Liver (tissue), 9 donors: Measurements from ENCODE around the gene CCR6. TPM values are rescaled to one million over a fixed set of nuclear protein-coding genes. Genes with fewer than 3 reads are reported as not detected.

ENCODE experiments used
- DNase-seq: peaks from one replicate; pipeline ENCODE4 v3.0.0-alpha.2; 2017; ENCODE audit warnings: low spot score
- H3K27ac ChIP-seq, 2 donors: one replicate each; pipeline ENCODE4 v1.7.0; 2013; ENCODE audit warnings: inconsistent platforms in 2 of 2, low read length in 2 of 2, control low read depth in 1 of 2, low read depth in 1 of 2, mild to moderate bottlenecking in 1 of 2
- H3K27me3 ChIP-seq, 4 donors: one replicate each; pipeline versions ENCODE4 v1.6.1 to v1.7.0; 2013; ENCODE audit warnings: low read length in 3 of 4, inconsistent platforms in 1 of 4, mild to moderate bottlenecking in 1 of 4, moderate library complexity in 1 of 4; ENCODE audit not compliant: control insufficient read depth in 4 of 4, insufficient read depth in 4 of 4
- H3K36me3 ChIP-seq, 4 donors: one replicate each; pipeline versions ENCODE4 v1.6.1 to v1.7.0; 2013; ENCODE audit warnings: low read length in 3 of 4, mild to moderate bottlenecking in 3 of 4, low read depth in 1 of 4, moderate library complexity in 1 of 4; ENCODE audit not compliant: control insufficient read depth in 4 of 4, insufficient read depth in 3 of 4
- H3K4me1 ChIP-seq, 4 donors: one replicate each; pipeline versions ENCODE4 v1.6.1 to v1.7.0; 2013; ENCODE audit warnings: low read length in 3 of 4, mild to moderate bottlenecking in 3 of 4, moderate library complexity in 1 of 4; ENCODE audit not compliant: control insufficient read depth in 4 of 4, insufficient read depth in 4 of 4
- H3K4me3 ChIP-seq, 3 donors: one replicate each; pipeline versions ENCODE4 v1.6.1 to v1.7.0; 2013; ENCODE audit warnings: low read length in 3 of 3, control low read depth in 1 of 3, low read depth in 1 of 3, mild to moderate bottlenecking in 1 of 3
- H3K9ac ChIP-seq, 2 donors: one replicate each; pipeline ENCODE4 v1.7.0; 2013; ENCODE audit warnings: low read length in 2 of 2, mild to moderate bottlenecking in 2 of 2, moderate library complexity in 2 of 2, control low read depth in 1 of 2, low read depth in 1 of 2
- H3K9me3 ChIP-seq, 4 donors: one replicate each; pipeline versions ENCODE4 v1.6.1 to v1.7.0; 2013; ENCODE audit warnings: low read length in 3 of 4; ENCODE audit not compliant: control insufficient read depth in 4 of 4
- EGR1 ChIP-seq, 2 donors: IDR thresholded peaks; 2 replicates each; pipeline ENCODE4 v1.6.1; 2016 to 2018; ENCODE audit warnings: antibody characterized with exemption in 2 of 2, low read depth in 2 of 2
- FOXA1 ChIP-seq: IDR thresholded peaks from 2 replicates; pipeline ENCODE4 v1.6.1; 2016; ENCODE audit warnings: antibody characterized with exemption
- FOXA2 ChIP-seq: IDR thresholded peaks from 2 replicates; pipeline ENCODE4 v1.6.1; 2016; ENCODE audit warnings: antibody characterized with exemption
- GABPA ChIP-seq, 2 donors: IDR thresholded peaks in 1 of 2; conservative IDR thresholded peaks in 1 of 2; 2 replicates each; pipeline ENCODE4 v1.6.1; 2016; ENCODE audit warnings: antibody characterized with exemption in 2 of 2, mild to moderate bottlenecking in 1 of 2, moderate library complexity in 1 of 2
- HNF4A ChIP-seq, 2 donors: conservative IDR thresholded peaks; 2 replicates each; pipeline ENCODE4 v1.6.1; 2016; ENCODE audit warnings: antibody characterized with exemption in 2 of 2, mild to moderate bottlenecking in 2 of 2
- HNF4G ChIP-seq: IDR thresholded peaks from 2 replicates; pipeline ENCODE4 v1.6.1; 2016; ENCODE audit warnings: antibody characterized with exemption
- JUND ChIP-seq, 2 donors: IDR thresholded peaks; 2 replicates each; pipeline ENCODE4 v1.6.1; 2016; ENCODE audit warnings: antibody characterized with exemption in 2 of 2
- NR2F2 ChIP-seq: IDR thresholded peaks from 2 replicates; pipeline ENCODE4 v1.6.1; 2016; ENCODE audit warnings: antibody characterized with exemption
- RAD21 ChIP-seq, 2 donors: IDR thresholded peaks; 2 replicates each; pipeline ENCODE4 v1.6.1; 2016; ENCODE audit warnings: antibody characterized with exemption in 2 of 2, mild to moderate bottlenecking in 2 of 2
- RXRA ChIP-seq, 2 donors: IDR thresholded peaks; 2 replicates each; pipeline ENCODE4 v1.6.1; 2017 to 2018; ENCODE audit warnings: antibody characterized with exemption in 2 of 2, mild to moderate bottlenecking in 1 of 2
- SP1 ChIP-seq: IDR thresholded peaks from 2 replicates; pipeline ENCODE4 v1.6.1; 2018; ENCODE audit warnings: antibody characterized with exemption, mild to moderate bottlenecking
- TAF1 ChIP-seq: conservative IDR thresholded peaks from 2 replicates; pipeline ENCODE4 v1.6.1; 2016; ENCODE audit warnings: antibody characterized with exemption, mild to moderate bottlenecking
- YY1 ChIP-seq: IDR thresholded peaks from 2 replicates; pipeline ENCODE4 v1.6.1; 2016; ENCODE audit warnings: antibody characterized with exemption, mild to moderate bottlenecking
- WGBS: extraction: QIAGEN DNeasy Blood & Tissue Kit; methylation state at CpG from one replicate; pipeline ENCODE4 v1.1.7; 2013; 5-methylcytosine and 5-hydroxymethylcytosine counted together
- polyA plus RNA-seq, 2 donors: library from polyadenylated mRNA; stranded (reverse) in 1 of 2; unstranded in 1 of 2; fragments of 200-250 nt in 1 of 2; fragments of >200 nt in 1 of 2; fragmentation: Nextera tagmentation in 1 of 2; extraction: Ambion mirVana in 1 of 2; gene quantifications; one replicate each; pipeline versions ENCODE4 v1.2.1 to v1.2.3, GENCODE V29; 2013 to 2015
- total RNA-seq, 2 donors: library from RNA; depleted of rRNA; stranded (reverse); fragments of >200 nt; gene quantifications; one replicate each; pipeline ENCODE4 v1.2.3, GENCODE V29; 2014
- TF ChIP-seq, protein P1 (sequence below): IDR thresholded peaks from 2 replicates; pipeline ENCODE4 v1.6.1; 2016; ENCODE audit warnings: antibody characterized with exemption, mild to moderate bottlenecking
- TF ChIP-seq, protein P2 (sequence below): fragments of 150-350 bp; IDR thresholded peaks from 2 replicates; pipeline ENCODE4 v1.5.1; 2017; ENCODE audit warnings: improper control_type of control experiment, low read depth, low read length; ENCODE audit not compliant: missing input control
- TF ChIP-seq, protein P3 (sequence below): IDR thresholded peaks from 2 replicates; pipeline ENCODE4 v1.6.1; 2016; ENCODE audit warnings: antibody characterized with exemption
- TF ChIP-seq, protein P4 (sequence below): IDR thresholded peaks from 2 replicates; pipeline ENCODE4 v1.6.1; 2016; ENCODE audit warnings: antibody characterized with exemption
- donor health status: healthy.
- donor health status: healthy.
- donor health status: healthy.
- donor health status: healthy.
- donor health status: healthy.

CCR6 gene
- total and polyA plus RNA-seq, 4 donors = 0.02 to 8.4 TPM; not detected in 2

DNA sequence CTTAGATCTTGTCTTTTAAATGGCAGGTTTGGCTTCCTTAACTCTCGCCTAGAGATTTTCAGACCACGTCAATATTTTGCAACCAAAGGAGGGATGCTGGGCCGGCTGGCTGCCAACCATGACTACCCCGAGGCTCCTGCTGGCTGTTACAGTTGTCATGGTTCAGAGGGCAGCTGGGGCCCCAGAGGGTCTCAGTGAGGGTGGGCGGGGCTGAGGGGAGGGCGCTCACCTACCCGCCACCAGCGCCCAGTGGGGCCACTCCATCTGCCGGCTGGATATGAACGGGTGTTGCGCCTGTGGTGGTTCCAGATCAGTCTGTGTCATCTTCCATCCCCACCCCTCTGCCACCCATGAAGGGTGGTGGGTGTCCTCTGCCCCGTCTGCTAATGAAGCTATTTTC lies 22.6 kb downstream of the CCR6 start:
- Histone ChIP-seq H3K9ac (no peak overlapping the region), H3K4me1 (no peaks in the 10 kb centered on the region), H3K36me3 (no peaks in the 10 kb centered on the region), H3K27me3 (no peaks in the 10 kb centered on the region), H3K4me3 (no peak overlapping the region), H3K27ac (no peak overlapping the region), H3K9me3 (no peaks in the 10 kb centered on the region)
- TF ChIP-seq HNF4A (conservative IDR thresholded peaks at IDR 0.05) = no peak
- TF ChIP-seq, protein P1, sequence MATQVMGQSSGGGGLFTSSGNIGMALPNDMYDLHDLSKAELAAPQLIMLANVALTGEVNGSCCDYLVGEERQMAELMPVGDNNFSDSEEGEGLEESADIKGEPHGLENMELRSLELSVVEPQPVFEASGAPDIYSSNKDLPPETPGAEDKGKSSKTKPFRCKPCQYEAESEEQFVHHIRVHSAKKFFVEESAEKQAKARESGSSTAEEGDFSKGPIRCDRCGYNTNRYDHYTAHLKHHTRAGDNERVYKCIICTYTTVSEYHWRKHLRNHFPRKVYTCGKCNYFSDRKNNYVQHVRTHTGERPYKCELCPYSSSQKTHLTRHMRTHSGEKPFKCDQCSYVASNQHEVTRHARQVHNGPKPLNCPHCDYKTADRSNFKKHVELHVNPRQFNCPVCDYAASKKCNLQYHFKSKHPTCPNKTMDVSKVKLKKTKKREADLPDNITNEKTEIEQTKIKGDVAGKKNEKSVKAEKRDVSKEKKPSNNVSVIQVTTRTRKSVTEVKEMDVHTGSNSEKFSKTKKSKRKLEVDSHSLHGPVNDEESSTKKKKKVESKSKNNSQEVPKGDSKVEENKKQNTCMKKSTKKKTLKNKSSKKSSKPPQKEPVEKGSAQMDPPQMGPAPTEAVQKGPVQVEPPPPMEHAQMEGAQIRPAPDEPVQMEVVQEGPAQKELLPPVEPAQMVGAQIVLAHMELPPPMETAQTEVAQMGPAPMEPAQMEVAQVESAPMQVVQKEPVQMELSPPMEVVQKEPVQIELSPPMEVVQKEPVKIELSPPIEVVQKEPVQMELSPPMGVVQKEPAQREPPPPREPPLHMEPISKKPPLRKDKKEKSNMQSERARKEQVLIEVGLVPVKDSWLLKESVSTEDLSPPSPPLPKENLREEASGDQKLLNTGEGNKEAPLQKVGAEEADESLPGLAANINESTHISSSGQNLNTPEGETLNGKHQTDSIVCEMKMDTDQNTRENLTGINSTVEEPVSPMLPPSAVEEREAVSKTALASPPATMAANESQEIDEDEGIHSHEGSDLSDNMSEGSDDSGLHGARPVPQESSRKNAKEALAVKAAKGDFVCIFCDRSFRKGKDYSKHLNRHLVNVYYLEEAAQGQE = no peak
- TF ChIP-seq FOXA1 = no peak
- TF ChIP-seq JUND (IDR thresholded peaks at IDR 0.05) = no peak
- TF ChIP-seq NR2F2 = no peak
- TF ChIP-seq EGR1 (IDR thresholded peaks at IDR 0.05; ENCODE audit: low read depth in 2 of 2) = no peak
- no peak for TF ChIP-seq HNF4G
- no peak for TF ChIP-seq RXRA (IDR thresholded peaks at IDR 0.05)
- TF ChIP-seq, protein P2, sequence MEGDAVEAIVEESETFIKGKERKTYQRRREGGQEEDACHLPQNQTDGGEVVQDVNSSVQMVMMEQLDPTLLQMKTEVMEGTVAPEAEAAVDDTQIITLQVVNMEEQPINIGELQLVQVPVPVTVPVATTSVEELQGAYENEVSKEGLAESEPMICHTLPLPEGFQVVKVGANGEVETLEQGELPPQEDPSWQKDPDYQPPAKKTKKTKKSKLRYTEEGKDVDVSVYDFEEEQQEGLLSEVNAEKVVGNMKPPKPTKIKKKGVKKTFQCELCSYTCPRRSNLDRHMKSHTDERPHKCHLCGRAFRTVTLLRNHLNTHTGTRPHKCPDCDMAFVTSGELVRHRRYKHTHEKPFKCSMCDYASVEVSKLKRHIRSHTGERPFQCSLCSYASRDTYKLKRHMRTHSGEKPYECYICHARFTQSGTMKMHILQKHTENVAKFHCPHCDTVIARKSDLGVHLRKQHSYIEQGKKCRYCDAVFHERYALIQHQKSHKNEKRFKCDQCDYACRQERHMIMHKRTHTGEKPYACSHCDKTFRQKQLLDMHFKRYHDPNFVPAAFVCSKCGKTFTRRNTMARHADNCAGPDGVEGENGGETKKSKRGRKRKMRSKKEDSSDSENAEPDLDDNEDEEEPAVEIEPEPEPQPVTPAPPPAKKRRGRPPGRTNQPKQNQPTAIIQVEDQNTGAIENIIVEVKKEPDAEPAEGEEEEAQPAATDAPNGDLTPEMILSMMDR = no peak
- TF ChIP-seq, protein P3, sequence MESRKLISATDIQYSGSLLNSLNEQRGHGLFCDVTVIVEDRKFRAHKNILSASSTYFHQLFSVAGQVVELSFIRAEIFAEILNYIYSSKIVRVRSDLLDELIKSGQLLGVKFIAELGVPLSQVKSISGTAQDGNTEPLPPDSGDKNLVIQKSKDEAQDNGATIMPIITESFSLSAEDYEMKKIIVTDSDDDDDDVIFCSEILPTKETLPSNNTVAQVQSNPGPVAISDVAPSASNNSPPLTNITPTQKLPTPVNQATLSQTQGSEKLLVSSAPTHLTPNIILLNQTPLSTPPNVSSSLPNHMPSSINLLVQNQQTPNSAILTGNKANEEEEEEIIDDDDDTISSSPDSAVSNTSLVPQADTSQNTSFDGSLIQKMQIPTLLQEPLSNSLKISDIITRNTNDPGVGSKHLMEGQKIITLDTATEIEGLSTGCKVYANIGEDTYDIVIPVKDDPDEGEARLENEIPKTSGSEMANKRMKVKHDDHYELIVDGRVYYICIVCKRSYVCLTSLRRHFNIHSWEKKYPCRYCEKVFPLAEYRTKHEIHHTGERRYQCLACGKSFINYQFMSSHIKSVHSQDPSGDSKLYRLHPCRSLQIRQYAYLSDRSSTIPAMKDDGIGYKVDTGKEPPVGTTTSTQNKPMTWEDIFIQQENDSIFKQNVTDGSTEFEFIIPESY = no peak
- TF ChIP-seq GABPA (IDR thresholded peaks at IDR 0.05 in 1 of 2, conservative IDR thresholded peaks at IDR 0.05 in 1 of 2) = no peak
- no peak for TF ChIP-seq TAF1
- no peak for TF ChIP-seq SP1
- TF ChIP-seq, protein P4, sequence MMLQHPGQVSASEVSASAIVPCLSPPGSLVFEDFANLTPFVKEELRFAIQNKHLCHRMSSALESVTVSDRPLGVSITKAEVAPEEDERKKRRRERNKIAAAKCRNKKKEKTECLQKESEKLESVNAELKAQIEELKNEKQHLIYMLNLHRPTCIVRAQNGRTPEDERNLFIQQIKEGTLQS = no peak
- no peak for TF ChIP-seq FOXA2
- no peak for TF ChIP-seq RAD21 (IDR thresholded peaks at IDR 0.05)
- DNase-seq = no peak
- WGBS = 92% methylated on average over 12 of the region's 12 CpGs

DNA sequence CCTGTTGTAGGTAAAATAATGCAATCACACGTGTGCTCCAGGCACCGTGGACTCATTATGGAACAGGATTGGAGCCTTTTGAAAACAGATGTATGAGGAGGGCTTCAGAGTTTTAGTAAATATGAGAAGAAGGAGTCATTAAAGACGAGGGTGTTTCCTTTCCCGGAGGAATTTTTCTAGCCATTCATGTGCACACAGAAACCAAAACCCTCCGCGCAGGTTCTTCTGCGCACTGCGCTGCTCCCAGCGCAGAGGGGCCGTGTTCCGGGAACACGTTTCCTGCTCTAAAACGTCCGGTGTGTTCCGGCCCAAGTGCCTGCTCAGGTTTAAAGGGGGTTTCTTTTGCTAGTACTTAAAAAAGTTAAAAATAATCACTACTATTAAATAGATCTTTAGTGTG lies 23.2 kb downstream of the CCR6 start:
- Histone ChIP-seq H3K27me3 (no peaks in the 10 kb centered on the region), H3K4me3 (no peak overlapping the region)
- no peak for DNase-seq
- TF ChIP-seq RXRA (IDR thresholded peaks at IDR 0.05) = no peak
- TF ChIP-seq, protein P2 = no peak
- TF ChIP-seq, protein P1 = no peak
- TF ChIP-seq, protein P4 = no peak
- TF ChIP-seq YY1 = no peak
- no peak for TF ChIP-seq EGR1 (IDR thresholded peaks at IDR 0.05; ENCODE audit: low read depth in 2 of 2)

More for the DNA sequence above, 23.2 kb downstream of the CCR6 start:
- WGBS = 79% methylated on average over 15 of the region's 15 CpGs
- Histone ChIP-seq H3K4me1 (no peaks in the 10 kb centered on the region), H3K9ac (no peak overlapping the region), H3K27ac (no peak overlapping the region), H3K36me3 (no peaks in the 10 kb centered on the region), H3K9me3 (no peaks in the 10 kb centered on the region)
